Hematopoietic multipotent progenitor cell (in vitro differentiated cells): ENCODE results near the gene GPC5. TPM values are rescaled to one million over a fixed set of nuclear protein-coding genes. Genes with fewer than 3 reads are reported as not detected.

ENCODE experiments used
- DNase-seq, 3 donors: peaks; one replicate each; pipeline ENCODE4 v3.0.0-alpha.2; 2011 to 2015; ENCODE audit warnings: low read depth in 2 of 3, low spot score in 2 of 3
- total RNA-seq: library from RNA; depleted of rRNA; stranded (reverse); fragments of >200 nt; gene quantifications from one replicate; pipeline ENCODE4 v1.2.3, GENCODE V29; 2012

The GPC5 gene
- total RNA-seq, 1 donor: 18.3 TPM

- DNase-seq: no peak
Observed at GRCh38 chr13:92297971-92298942, 899.8 kb downstream of the GPC5 start.

- DNase-seq: no peak
Observed at GRCh38 chr13:92300651-92301050, 902.2 kb downstream of the GPC5 start.

- no peak for DNase-seq
Observed at GRCh38 chr13:92303428-92303827, 905.0 kb downstream of the GPC5 start.

- DNase-seq: no peak
Observed at GRCh38 chr13:92307752-92308151, 909.3 kb downstream of the GPC5 start.

GRCh38 chr13:92312823-92313222 lies 914.4 kb downstream of the GPC5 start:
- no peak for DNase-seq

- no peak for DNase-seq
Observed at GRCh38 chr13:92313382-92313781, 915.0 kb downstream of the GPC5 start.

GRCh38 chr13:92315265-92315664 lies 916.8 kb downstream of the GPC5 start:
- no peak for DNase-seq

- DNase-seq: no peak
Observed at GRCh38 chr13:92316030-92316429, 917.6 kb downstream of the GPC5 start.

- DNase-seq: no peak
Observed at GRCh38 chr13:92317066-92317465, 918.6 kb downstream of the GPC5 start.

- DNase-seq: no peak
Observed at GRCh38 chr13:92320323-92320722, 921.9 kb downstream of the GPC5 start.

GRCh38 chr13:92321174-92321573 lies 922.8 kb downstream of the GPC5 start:
- no peak for DNase-seq

- DNase-seq: no peak
Observed at GRCh38 chr13:92345627-92346026, 947.2 kb downstream of the GPC5 start.

- DNase-seq: no peak
Observed at GRCh38 chr13:92346046-92346445, 947.6 kb downstream of the GPC5 start.

- DNase-seq: no peak
Observed at GRCh38 chr13:92354583-92354982, 956.2 kb downstream of the GPC5 start.

GRCh38 chr13:92355213-92355612 lies 956.8 kb downstream of the GPC5 start:
- DNase-seq: no peak

GRCh38 chr13:92362717-92363116 lies 964.3 kb downstream of the GPC5 start:
- DNase-seq: no peak

- no peak for DNase-seq
Observed at GRCh38 chr13:92365904-92366303, 967.5 kb downstream of the GPC5 start.

GRCh38 chr13:92377396-92377795 lies 979.0 kb downstream of the GPC5 start:
- no peak for DNase-seq

- DNase-seq: no peak
Observed at GRCh38 chr13:92379371-92379770, 981.0 kb downstream of the GPC5 start.

- DNase-seq: no peak
Observed at GRCh38 chr13:92384410-92384809, 986.0 kb downstream of the GPC5 start.

- no peak for DNase-seq
Observed at GRCh38 chr13:92387245-92387644, 988.8 kb downstream of the GPC5 start.

- DNase-seq: no peak
Observed at GRCh38 chr13:92390217-92390616, 991.8 kb downstream of the GPC5 start.
